AG09309 (cell line): Measurements from ENCODE around the gene REL.
"Not testable (repeated sequence)": the region's sequence is repeated elsewhere in the genome, so short reads cannot be mapped to it uniquely, and the experiment has no call there.

Experiments
- DNase-seq: peaks from one replicate; pipeline ENCODE4 v3.0.0-alpha.2; 2010; ENCODE audit warnings: low read depth
- H3K4me3 ChIP-seq: 2 replicates; pipeline ENCODE4 v1.5.1; 2011; ENCODE audit warnings: mild to moderate bottlenecking, low read depth, low read length, moderate library complexity; ENCODE audit not compliant: control insufficient read depth
- TF ChIP-seq, protein P1 (sequence below): IDR thresholded peaks from 2 replicates; pipeline ENCODE4 v1.5.1; 2011; ENCODE audit warnings: mild to moderate bottlenecking, low read depth, low read length, inconsistent platforms; ENCODE audit not compliant: insufficient read depth, control insufficient read depth; ENCODE audit errors: missing control alignments

Gene REL

DNA sequence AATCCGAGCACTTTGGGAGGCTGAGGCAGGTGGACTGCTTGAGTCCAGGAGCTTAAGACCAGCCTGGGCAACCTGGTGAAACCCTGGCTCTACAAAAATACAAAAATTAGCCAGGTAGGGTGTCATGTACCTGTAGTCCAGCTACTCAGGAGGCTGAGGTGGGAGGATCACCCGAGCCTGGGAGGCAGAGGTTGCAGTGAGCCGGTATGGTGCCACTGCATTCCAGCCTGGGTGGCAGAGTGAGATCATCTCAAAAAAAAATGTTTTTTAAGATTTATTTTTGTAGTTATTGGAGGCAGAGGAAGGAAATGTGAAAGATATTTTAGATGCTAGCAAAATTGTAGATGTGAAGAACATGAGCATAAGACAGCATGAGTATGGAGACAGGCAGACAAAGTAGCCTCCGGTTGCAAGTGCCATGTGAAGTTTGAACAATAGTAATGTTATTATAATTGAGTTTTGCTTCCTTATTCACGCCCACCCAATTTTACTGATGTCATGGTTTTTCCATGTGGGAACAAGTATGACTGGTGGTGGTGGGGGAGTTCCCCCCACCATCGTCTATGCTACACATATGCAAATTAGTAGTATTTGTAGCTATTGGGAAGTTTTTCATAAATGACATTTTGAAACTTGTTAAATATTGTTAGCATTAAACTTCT lies 18.0 kb downstream of the REL start:
- H3K4me3 ChIP-seq: no peak overlapping the region

DNA sequence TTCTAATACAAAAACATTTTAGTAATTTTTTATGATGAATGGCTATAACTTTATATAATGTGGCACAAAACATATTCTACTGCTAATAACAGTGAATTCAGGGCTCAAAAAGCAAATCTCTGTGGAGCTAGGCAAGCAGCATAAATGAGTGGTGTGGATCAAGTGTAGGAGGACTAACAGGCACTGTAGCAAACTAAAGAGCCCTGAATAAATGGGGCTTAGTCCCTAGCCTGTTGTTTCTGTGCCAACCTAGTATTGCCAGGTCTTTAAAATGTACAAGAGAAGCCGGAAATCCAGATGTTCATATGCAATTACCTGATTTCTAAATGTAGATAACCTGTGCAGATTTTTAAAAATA lies 18.5 kb downstream of the REL start:
- no peak for DNase-seq
- no peak overlapping the region for H3K4me3 ChIP-seq
- TF ChIP-seq, protein P1, sequence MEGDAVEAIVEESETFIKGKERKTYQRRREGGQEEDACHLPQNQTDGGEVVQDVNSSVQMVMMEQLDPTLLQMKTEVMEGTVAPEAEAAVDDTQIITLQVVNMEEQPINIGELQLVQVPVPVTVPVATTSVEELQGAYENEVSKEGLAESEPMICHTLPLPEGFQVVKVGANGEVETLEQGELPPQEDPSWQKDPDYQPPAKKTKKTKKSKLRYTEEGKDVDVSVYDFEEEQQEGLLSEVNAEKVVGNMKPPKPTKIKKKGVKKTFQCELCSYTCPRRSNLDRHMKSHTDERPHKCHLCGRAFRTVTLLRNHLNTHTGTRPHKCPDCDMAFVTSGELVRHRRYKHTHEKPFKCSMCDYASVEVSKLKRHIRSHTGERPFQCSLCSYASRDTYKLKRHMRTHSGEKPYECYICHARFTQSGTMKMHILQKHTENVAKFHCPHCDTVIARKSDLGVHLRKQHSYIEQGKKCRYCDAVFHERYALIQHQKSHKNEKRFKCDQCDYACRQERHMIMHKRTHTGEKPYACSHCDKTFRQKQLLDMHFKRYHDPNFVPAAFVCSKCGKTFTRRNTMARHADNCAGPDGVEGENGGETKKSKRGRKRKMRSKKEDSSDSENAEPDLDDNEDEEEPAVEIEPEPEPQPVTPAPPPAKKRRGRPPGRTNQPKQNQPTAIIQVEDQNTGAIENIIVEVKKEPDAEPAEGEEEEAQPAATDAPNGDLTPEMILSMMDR: no peak

More for the DNA sequence above, 18.0 kb downstream of the REL start:
- TF ChIP-seq, protein P1: no peak
- no peak for DNase-seq

DNA sequence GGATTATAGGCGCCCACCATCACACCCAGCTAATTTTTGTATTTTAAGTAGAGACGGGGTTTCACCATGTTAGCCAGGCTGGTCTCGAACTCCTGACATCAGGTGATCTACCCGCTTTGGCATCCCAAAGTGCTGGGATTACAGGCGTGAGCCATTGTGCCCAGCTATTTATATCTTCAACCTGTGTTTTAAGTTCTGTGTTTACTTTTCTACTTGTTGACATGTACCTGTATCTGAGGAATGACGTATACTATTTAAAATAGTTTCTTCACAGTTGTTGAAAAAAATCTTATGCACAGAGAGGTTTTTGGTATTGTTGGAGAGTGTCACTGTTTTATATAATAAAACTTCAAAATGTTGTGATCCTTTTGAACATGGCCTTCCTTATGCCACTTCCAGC lies 19.9 kb downstream of the REL start:
- H3K4me3 ChIP-seq, DNase-seq: not testable (repeated sequence)

DNA sequence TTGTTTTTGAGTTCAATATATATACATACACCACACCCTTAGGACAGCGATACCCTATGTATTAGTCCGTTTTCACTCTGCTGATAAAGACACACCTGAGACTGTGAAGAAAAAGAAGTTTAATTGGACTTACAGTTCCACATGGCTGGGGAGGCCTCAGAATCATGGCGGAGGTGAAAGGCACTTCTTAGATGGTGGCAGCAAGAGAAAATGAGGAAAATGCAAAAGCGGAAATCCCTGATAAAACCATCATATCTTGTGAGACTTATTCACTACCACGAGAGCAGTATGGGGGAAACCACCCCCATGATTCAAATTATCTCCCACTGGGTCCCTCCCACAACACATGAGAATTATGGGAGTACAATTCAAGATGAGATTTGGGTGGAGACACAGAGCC lies 24.5 kb downstream of the REL start:
- H3K4me3 ChIP-seq, DNase-seq: not testable (repeated sequence)

DNA sequence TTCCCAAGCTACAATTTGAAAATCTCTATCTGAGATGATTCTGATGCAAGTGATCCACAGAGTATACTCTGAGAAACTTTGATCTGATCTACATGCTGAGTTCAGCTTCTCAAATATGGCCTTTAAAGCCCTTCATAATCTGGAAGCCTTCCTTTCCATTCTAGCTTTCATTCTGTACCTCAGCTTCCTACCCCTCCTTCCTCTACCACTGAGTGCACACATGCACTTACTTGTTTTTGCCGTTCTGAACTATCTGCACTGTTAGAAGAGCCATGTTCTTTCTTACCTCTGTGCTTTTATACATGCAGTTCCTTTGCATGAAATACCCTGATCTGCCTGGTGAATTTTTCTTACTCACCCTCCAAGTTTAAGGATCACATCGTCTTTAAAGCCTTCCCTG lies 25.0 kb downstream of the REL start:
- TF ChIP-seq, protein P1: no peak
- no peak overlapping the region for H3K4me3 ChIP-seq
- DNase-seq: no peak

DNA sequence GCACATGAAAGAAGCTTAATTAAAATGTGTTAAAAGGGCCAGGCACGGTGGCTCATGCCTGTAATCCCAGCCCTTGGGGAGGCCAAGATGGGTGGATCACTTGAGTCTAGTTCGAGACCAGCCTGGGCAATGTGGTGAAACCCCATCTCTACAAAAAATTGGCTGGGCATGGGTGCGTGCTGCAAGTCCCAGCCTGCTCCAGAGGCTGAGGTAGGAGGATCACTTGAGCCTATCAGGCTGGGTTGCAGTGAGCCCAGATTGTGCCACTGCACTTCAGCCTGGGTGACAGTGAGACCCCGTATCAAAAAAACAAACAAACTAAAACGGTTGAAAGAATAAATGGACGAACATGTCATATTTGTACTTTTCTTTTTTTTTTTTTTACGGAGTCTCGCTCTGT lies 26.0 kb downstream of the REL start:
- DNase-seq: no peak
- H3K4me3 ChIP-seq: no peak overlapping the region
- TF ChIP-seq, protein P1: no peak

DNA sequence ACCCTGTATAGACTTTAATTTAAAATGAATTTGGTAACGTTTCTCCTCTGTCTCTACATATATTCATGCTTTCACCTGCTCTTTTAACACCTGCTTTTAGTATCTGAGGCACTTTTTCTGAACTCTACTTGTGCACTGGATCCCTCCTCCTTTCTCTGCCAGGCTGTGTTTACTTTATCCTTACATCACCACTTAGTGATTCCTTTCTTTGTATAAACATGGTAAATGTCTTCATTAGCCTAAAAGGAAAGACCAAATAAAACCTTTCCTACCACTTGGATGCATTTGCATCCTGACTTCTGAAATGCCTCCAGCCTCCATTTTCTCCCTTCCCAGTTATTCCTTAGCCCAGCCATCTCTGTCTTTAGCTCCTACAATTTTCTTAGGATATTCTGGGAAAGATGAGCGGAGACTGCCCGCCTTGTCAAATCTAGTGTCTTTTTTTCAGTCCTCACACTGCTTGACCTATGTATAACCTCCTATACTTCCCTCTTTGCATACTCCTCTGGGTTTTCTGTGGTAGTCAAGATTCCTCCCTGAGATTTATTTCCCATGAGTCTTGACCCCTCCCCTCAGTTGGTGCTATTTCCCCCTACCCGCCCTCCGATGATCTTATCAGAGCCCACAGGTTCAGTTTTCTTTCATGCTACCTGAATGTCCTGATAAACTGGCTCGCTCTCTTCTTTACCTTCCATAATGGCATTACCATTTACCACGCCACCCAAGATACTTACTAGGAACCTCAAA lies 44.8 kb downstream of the REL start:
- TF ChIP-seq, protein P1: no peak
- H3K4me3 ChIP-seq: no peak overlapping the region
- DNase-seq: no peak
